PC-3 (cell line): ENCODE results near the gene SEC23A. TPM values are rescaled to one million over a fixed set of nuclear protein-coding genes. Genes with fewer than 3 reads are reported as not detected.
"Not testable (repeated sequence)": the region's sequence is repeated elsewhere in the genome, so short reads cannot be mapped to it uniquely, and the experiment has no call there.

ENCODE experiments used
- ATAC-seq: fragments of 200-7000 bp; cut with Tn5 transposase; 2 replicates; pipeline ENCODE4 v1.9.1; 2020; ENCODE audit warnings: mild to moderate bottlenecking, moderate library complexity
- BruUV-seq: library from RNA; stranded (reverse); fragments of 400-500 nt; replicated peaks from 2 replicates; lab custom pipeline; 2021; lab: Mats Ljungman, UMichigan
- CTCF ChIA-PET: fragments of 300-600 bp; sonication (Branson Sonifier 250); formaldehyde crosslinking; loops from one replicate; lab custom pipeline; 2022; ENCODE audit warnings: antibody characterized with exemption; lab: Charles Lee
- POLR2A ChIA-PET: fragments of 300-600 bp; sonication (Branson Sonifier 250); formaldehyde crosslinking; loops from one replicate; lab custom pipeline; 2022; ENCODE audit warnings: antibody characterized with exemption; ENCODE audit not compliant: unreplicated experiment; lab: Charles Lee
- DNase-seq: peaks from one replicate; pipeline ENCODE4 v3.0.0-alpha.2; 2015
- H2AFZ ChIP-seq: fragments of 300-600 bp; sonication (generic); 2 replicates; pipeline ENCODE4 v1.6.0; 2016; ENCODE audit warnings: antibody characterized with exemption, low read length
- H3F3A ChIP-seq: fragments of 300-600 bp; sonication (generic); one replicate; pipeline ENCODE4 v1.6.0; 2017; ENCODE audit warnings: antibody characterized with exemption, low read length, control low read depth, mild to moderate bottlenecking; ENCODE audit not compliant: unreplicated experiment
- H3K27ac ChIP-seq: fragments of 300-600 bp; sonication (generic); 2 replicates; pipeline ENCODE4 v1.5.1; 2016; ENCODE audit warnings: mild to moderate bottlenecking, low read length
- H3K27me3 ChIP-seq: fragments of 300-600 bp; sonication (generic); 2 replicates; pipeline ENCODE4 v1.6.1; 2016; ENCODE audit warnings: low read length, mixed read lengths
- H3K36me3 ChIP-seq: fragments of 300-600 bp; sonication (generic); 2 replicates; pipeline ENCODE4 v1.6.1; 2016; ENCODE audit warnings: low read depth, mixed run types, low read length, mixed read lengths
- H3K4me1 ChIP-seq: fragments of 300-600 bp; sonication (generic); 2 replicates; pipeline ENCODE4 v1.5.1; 2016; ENCODE audit warnings: low read length; ENCODE audit not compliant: insufficient read depth
- H3K4me2 ChIP-seq: fragments of 300-600 bp; sonication (generic); 2 replicates; pipeline ENCODE4 v1.6.0; 2016; ENCODE audit warnings: low read length
- H3K4me3 ChIP-seq: fragments of 300-600 bp; sonication (generic); 2 replicates; pipeline ENCODE4 v1.5.1; 2016; ENCODE audit warnings: mild to moderate bottlenecking, low read length, mixed read lengths
- H3K79me2 ChIP-seq: fragments of 300-600 bp; sonication (generic); 2 replicates; pipeline ENCODE4 v1.6.1; 2017; ENCODE audit warnings: low read length, mixed read lengths
- H3K9ac ChIP-seq: fragments of 300-600 bp; sonication (generic); 2 replicates; pipeline ENCODE4 v1.6.0; 2016; ENCODE audit warnings: mild to moderate bottlenecking, low read length
- H3K9me2 ChIP-seq: fragments of 300-600 bp; sonication (generic); replicated peaks from 2 replicates; pipeline ENCODE4 v1.6.1; 2016; ENCODE audit warnings: mixed run types, low read length, mixed read lengths
- H3K9me3 ChIP-seq: fragments of 300-600 bp; sonication (generic); 2 replicates; pipeline ENCODE4 v1.6.1; 2016; ENCODE audit warnings: low read length, mixed read lengths
- H4K20me1 ChIP-seq: fragments of 300-600 bp; sonication (generic); 2 replicates; pipeline ENCODE4 v1.6.1; 2016; ENCODE audit warnings: low read length, mixed read lengths
- CTCF ChIP-seq: fragments of 300-600 bp; sonication (generic); conservative IDR thresholded peaks from 2 replicates; pipeline ENCODE4 v1.5.1; 2017; ENCODE audit warnings: antibody characterized with exemption, low read depth, mild to moderate bottlenecking, low read length
- EZH2 ChIP-seq: fragments of 300-600 bp; sonication (generic); IDR thresholded peaks from one replicate; pipeline ENCODE4 v1.6.1; 2017; ENCODE audit warnings: antibody characterized with exemption, mild to moderate bottlenecking, low read length; ENCODE audit not compliant: unreplicated experiment
- EZH2phosphoT487 ChIP-seq: fragments of 300-600 bp; sonication (generic); IDR thresholded peaks from 2 replicates; pipeline ENCODE4 v1.6.1; 2018; ENCODE audit warnings: mild to moderate bottlenecking, antibody characterized with exemption, low read length, borderline replicate concordance
- intact Hi-C: fragments of 100-400 bp; cut with micrococcal nuclease; formaldehyde crosslinking; loops from 2 replicates; pipeline ENCODE4 v1.9.0; 2023
- total RNA-seq: library from RNA; depleted of rRNA; stranded (reverse); fragments of >200 nt; gene quantifications from 2 replicates; pipeline ENCODE4 v1.2.3, GENCODE V29; 2014

SEC23A gene
- total RNA-seq, 1 experiment from 2014 or later, result 67.0 TPM

- no peaks in the 10 kb centered on the region for H3K4me1 ChIP-seq
- no peaks in the 10 kb centered on the region for H3K9me2 ChIP-seq
- TF ChIP-seq EZH2phosphoT487, result no peak
- intact Hi-C loops, result loop anchor here (2.0 kb wide), 1 partner anchor 74 kb away; no protein-coding TSS in a partner anchor
- H3K4me2 ChIP-seq, result no peak overlapping the region
- no peaks in the 10 kb centered on the region for H3K27me3 ChIP-seq
- no peaks in the 10 kb centered on the region for H3K79me2 ChIP-seq
- no peak overlapping the region for H3K9ac ChIP-seq
- H3K4me3 ChIP-seq, result no peak overlapping the region
- H3K9me3 ChIP-seq, result no peaks in the 10 kb centered on the region
- no peaks in the 10 kb centered on the region; the same call in 1 of the 2 replicates for H3K36me3 ChIP-seq
- no peaks in the 10 kb centered on the region for H4K20me1 ChIP-seq
- BruUV-seq, result no TSS peak
- no peak overlapping the region for H3K27ac ChIP-seq
- H3F3A ChIP-seq, result no peaks in the 10 kb centered on the region
- CTCF ChIA-PET, result no interaction called here
- no peak for ATAC-seq
- POLR2A ChIA-PET, result no interaction called here
- H2AFZ ChIP-seq, result no peak overlapping the region
- DNase-seq, result no peak
These were observed 88.6 kb downstream of the SEC23A start for GRCh38 chr14:39014460-39014859.

GRCh38 chr14:39008965-39009364, 94.1 kb downstream of the SEC23A start:
- DNase-seq, ATAC-seq, H3K9me2 ChIP-seq, H3K4me1 ChIP-seq, H2AFZ ChIP-seq, CTCF ChIA-PET, BruUV-seq, H3K27me3 ChIP-seq, H3K4me3 ChIP-seq, POLR2A ChIA-PET, H3K27ac ChIP-seq, H3K9me3 ChIP-seq, H3K9ac ChIP-seq, H3K4me2 ChIP-seq, H4K20me1 ChIP-seq, intact Hi-C loops, H3K36me3 ChIP-seq, H3K79me2 ChIP-seq, H3F3A ChIP-seq: not testable (repeated sequence)

- H3K36me3 ChIP-seq, result no peaks in the 10 kb centered on the region
- ATAC-seq (no peak), DNase-seq (no peak)
- H3F3A ChIP-seq, result no peaks in the 10 kb centered on the region
- H4K20me1 ChIP-seq, result no peaks in the 10 kb centered on the region
- H3K27ac ChIP-seq, result no peak overlapping the region
- H3K27me3 ChIP-seq, result no peaks in the 10 kb centered on the region
- no peak overlapping the region for H3K4me3 ChIP-seq
- no peaks in the 10 kb centered on the region for H3K9me3 ChIP-seq
- no peak overlapping the region for H3K9ac ChIP-seq
- H3K4me1 ChIP-seq, result no peaks in the 10 kb centered on the region
- H3K4me2 ChIP-seq, result no peak overlapping the region
- intact Hi-C loops, result no loop called here
- H2AFZ ChIP-seq, result no peak overlapping the region
- H3K9me2 ChIP-seq, result no peaks in the 10 kb centered on the region
- no TSS peak for BruUV-seq
- ChIA-PET CTCF (no interaction called here), POLR2A (interaction anchor here (0.6 kb wide), 1 partner anchor 18 kb away, joined by 4 read pairs; no protein-coding TSS in a partner anchor)
- TF ChIP-seq EZH2phosphoT487 (no peak), CTCF (no peak), EZH2 (no peak)
- no peaks in the 10 kb centered on the region for H3K79me2 ChIP-seq
These were observed 96.2 kb downstream of the SEC23A start for GRCh38 chr14:39006721-39007410.
